Omental fat pad (tissue), 4 donors: ENCODE measurements around the gene XBP1. TPM values are rescaled to one million over a fixed set of nuclear protein-coding genes. Genes with fewer than 3 reads are reported as not detected.
A peak's percentile ranks its signal among the peaks of the same experiment; 100 is the strongest.

Experiments used
- ATAC-seq: fragments of 150-250 bp; one replicate; pipeline ENCODE4 v1.9.1; 2016; ENCODE audit warnings: mild to moderate bottlenecking, moderate library complexity; ENCODE audit not compliant: low FRiP score
- DNase-seq: peaks from one replicate; pipeline ENCODE4 v3.0.0-alpha.2; 2019; ENCODE audit warnings: low spot score
- CTCF ChIP-seq, 3 donors: fragments of 450-650 bp; IDR thresholded peaks; one replicate each; pipeline ENCODE4 v1.5.1; 2016 to 2017; ENCODE audit warnings: antibody characterized with exemption in 3 of 3, mild to moderate bottlenecking in 3 of 3, moderate library complexity in 2 of 3
- total RNA-seq, 4 donors: library from RNA; depleted of rRNA; stranded (reverse); fragments of >200 nt; gene quantifications; one replicate each; pipeline ENCODE4 v1.1.0, GENCODE V29; 2016

The XBP1 gene
- total RNA-seq, 4 donors from 2014 or later = 208 to 343 (median 245) TPM

- DNase-seq (no peak), ATAC-seq (no peak)
- no peak for TF ChIP-seq CTCF (IDR thresholded peaks at IDR 0.05)
These were observed 17.8 kb upstream of the XBP1 start for GRCh38 chr22:28817919-28818859.

GRCh38 chr22:28817064-28817463 is 16.7 kb upstream of the XBP1 start:
- ATAC-seq (no peak), DNase-seq (no peak)
- no peak for TF ChIP-seq CTCF (IDR thresholded peaks at IDR 0.05)

GRCh38 chr22:28815729-28816128 is 15.4 kb upstream of the XBP1 start:
- ATAC-seq = no peak
- no peak for TF ChIP-seq CTCF (IDR thresholded peaks at IDR 0.05)
- DNase-seq = no peak

GRCh38 chr22:28815111-28815510 is 14.7 kb upstream of the XBP1 start:
- no peak for ATAC-seq
- no peak for DNase-seq
- TF ChIP-seq CTCF (IDR thresholded peaks at IDR 0.05) = no peak

GRCh38 chr22:28813772-28814518 is 13.6 kb upstream of the XBP1 start:
- DNase-seq (no peak), ATAC-seq (peak; percentile 29)
- no peak for TF ChIP-seq CTCF (IDR thresholded peaks at IDR 0.05)

- no peak for ATAC-seq
- TF ChIP-seq CTCF (IDR thresholded peaks at IDR 0.05) = no peak
- DNase-seq = no peak
These were observed 12.1 kb upstream of the XBP1 start for GRCh38 chr22:28812516-28812915.
